GM12878 (cell line): ENCODE measurements around the gene HAGHL. TPM values are rescaled to one million over a fixed set of nuclear protein-coding genes. Genes with fewer than 3 reads are reported as not detected.

Experiments
- ATAC-seq: fragments of 200-7000 bp; cut with Tn5 transposase; 3 replicates; pipeline ENCODE4 v1.9.1; 2020; ENCODE audit warnings: mild to moderate bottlenecking, moderate library complexity
- BruUV-seq: library from RNA; stranded (reverse); fragments of 400-500 nt; replicated peaks from 2 replicates; lab custom pipeline; 2021; lab: Mats Ljungman, UMichigan
- CTCF ChIA-PET: fragments of 300-600 bp; sonication (Branson Sonifier 250); formaldehyde crosslinking; extraction: SDS; loops from one replicate; lab custom pipeline; 2021; ENCODE audit warnings: inconsistent platforms; lab: Yijun Ruan, JAX
- POLR2A ChIA-PET: fragments of 350-600 bp; formaldehyde crosslinking; extraction: SDS; loops from one replicate; lab custom pipeline; 2021; ENCODE audit warnings: inconsistent platforms; lab: Charles Lee
- RAD21 ChIA-PET: fragments of 300-600 bp; sonication (Branson Sonifier 250); formaldehyde crosslinking; loops from one replicate; lab custom pipeline; 2023; ENCODE audit warnings: antibody characterized with exemption; ENCODE audit not compliant: unreplicated experiment; lab: Charles Lee
- SMC1A ChIA-PET: fragments of 300-600 bp; sonication (Branson Sonifier 250); formaldehyde crosslinking; loops from one replicate; lab custom pipeline; 2023; ENCODE audit not compliant: unreplicated experiment, uncharacterized antibody; lab: Charles Lee
- DNase-seq: peaks from one replicate; pipeline ENCODE4 v3.0.0-alpha.2; 2011; ENCODE audit warnings: low read depth, low spot score
- FAIRE-seq: peaks from 3 replicates; lab custom pipeline; 2011; peaks lifted over from hg19 to GRCh38; lab: Jason Lieb, UNC
- H2AFZ ChIP-seq: 2 replicates; pipeline ENCODE4 v1.6.0; 2011; ENCODE audit warnings: low read depth, low read length, control low read depth; ENCODE audit not compliant: control insufficient read depth
- H3K27ac ChIP-seq: 2 replicates; pipeline ENCODE4 v1.5.1; 2011; ENCODE audit warnings: control low read depth; ENCODE audit not compliant: control insufficient read depth, insufficient read depth
- H3K27me3 ChIP-seq, 2 experiments: replicated peaks in 1 of 2; 2 replicates each; pipeline versions ENCODE4 v1.6.0 to v1.6.1; 2011; ENCODE audit warnings: low read length in 1 of 2; ENCODE audit not compliant: control insufficient read depth in 2 of 2, insufficient read depth in 2 of 2
- H3K36me3 ChIP-seq, 2 experiments: 2 replicates each; pipeline ENCODE4 v1.5.1; 2011; ENCODE audit warnings: low read length in 1 of 2; ENCODE audit not compliant: control insufficient read depth in 2 of 2, insufficient read depth in 2 of 2
- H3K4me1 ChIP-seq: 2 replicates; pipeline ENCODE4 v1.6.1; 2011; ENCODE audit warnings: mild to moderate bottlenecking, low read length, moderate library complexity, mixed read lengths; ENCODE audit not compliant: control insufficient read depth, insufficient read depth
- H3K4me2 ChIP-seq: 2 replicates; pipeline ENCODE4 v1.6.0; 2011; ENCODE audit warnings: control low read depth; ENCODE audit not compliant: control insufficient read depth, insufficient read depth
- H3K4me3 ChIP-seq: fragments of 200-600 bp; sonication (generic); 2 replicates; pipeline ENCODE4 v1.5.1; 2016
- H3K79me2 ChIP-seq: 2 replicates; pipeline ENCODE4 v1.6.0; 2011; ENCODE audit warnings: low read length; ENCODE audit not compliant: control insufficient read depth, insufficient read depth
- H3K9ac ChIP-seq: 2 replicates; pipeline ENCODE4 v1.8.0; 2011; ENCODE audit warnings: low read length, control low read depth, mixed read lengths; ENCODE audit not compliant: control insufficient read depth, insufficient read depth
- H3K9me3 ChIP-seq: replicated peaks from 3 replicates; pipeline ENCODE4 v1.5.1; 2011; ENCODE audit warnings: mild to moderate bottlenecking, low read length; ENCODE audit not compliant: control insufficient read depth, insufficient read depth
- H4K20me1 ChIP-seq: 2 replicates; pipeline ENCODE4 v1.6.0; 2011; ENCODE audit not compliant: control insufficient read depth, insufficient read depth
- CBX3 ChIP-seq: fragments of 200-600 bp; sonication (generic); IDR thresholded peaks from 2 replicates; pipeline ENCODE4 v1.6.1; 2016; ENCODE audit warnings: low read depth, borderline replicate concordance
- GATAD2B ChIP-seq: fragments of 450-650 bp; conservative IDR thresholded peaks from 2 replicates; pipeline ENCODE4 v1.6.1; 2017; ENCODE audit warnings: low read depth, mild to moderate bottlenecking, moderate library complexity
- KLF5 ChIP-seq: fragments of 450-650 bp; IDR thresholded peaks from 2 replicates; pipeline ENCODE4 v1.6.1; 2014; ENCODE audit warnings: mild to moderate bottlenecking; ENCODE audit not compliant: partially characterized antibody
- POU2F2 ChIP-seq: IDR thresholded peaks from 3 replicates; pipeline ENCODE4 v1.6.1; 2011; ENCODE audit warnings: low read depth, mild to moderate bottlenecking, low read length, borderline replicate concordance
- ZNF217 ChIP-seq: fragments of 450-650 bp; IDR thresholded peaks from 2 replicates; pipeline ENCODE4 v1.6.1; 2017; ENCODE audit warnings: antibody characterized with exemption, mild to moderate bottlenecking
- ZNF622 ChIP-seq: fragments of 450-650 bp; IDR thresholded peaks from 2 replicates; pipeline ENCODE4 v1.6.1; 2017; ENCODE audit warnings: mild to moderate bottlenecking, inconsistent platforms
- WGBS: methylation state at CpG from one replicate; pipeline ENCODE4 v1.1.6; 2016; ENCODE audit warnings: low lambda C conversion rate; ENCODE audit not compliant: insufficient replicate concordance, insufficient coverage; ENCODE audit errors: missing lambda C conversion rate; 5-methylcytosine and 5-hydroxymethylcytosine counted together
- in situ Hi-C: fragments of 300-500 bp; cut with MboI; formaldehyde crosslinking; loops from 9 replicates; pipeline ENCODE4 v1.14.3; 2018; ENCODE audit warnings: mixed read lengths
- intact Hi-C: fragments of 100-400 bp; cut with micrococcal nuclease; formaldehyde crosslinking; loops from one replicate; pipeline ENCODE4 v1.14.2; 2022; ENCODE audit not compliant: unreplicated experiment
- polyA plus RNA-seq, 11 experiments: library from polyadenylated mRNA; depleted of rRNA in 4 of 11; unstranded in 6 of 11; stranded (reverse) in 5 of 11; fragments of >200 nt; fragmentation: Nextera tagmentation in 4 of 11; fragmentation: Illumina TruSeq in 1 of 11; extraction: Ambion mirVana in 4 of 11; extraction: Trizol in 1 of 11; gene quantifications; 1 replicate in 1 of 11; 2 replicates in 10 of 11; pipeline versions ENCODE4 v1.2.1 to v1.2.3, GENCODE V29; 2011 to 2016; ENCODE audit warnings: inconsistent platforms in 2 of 11, missing spikeins in 2 of 11, low read depth in 1 of 11
- total RNA-seq, 4 experiments: library from RNA; depleted of rRNA in 3 of 4; stranded (reverse); fragments of >200 nt in 3 of 4; fragmentation: Illumina TruSeq in 1 of 4; extraction: Trizol in 1 of 4; gene quantifications; 2 replicates each; pipeline versions ENCODE4 v1.2.1 to v1.2.3, GENCODE V29; 2013 to 2021
- TF ChIP-seq, protein P1 (sequence below): fragments of 450-650 bp; IDR thresholded peaks from 2 replicates; pipeline ENCODE4 v1.6.1; 2017; ENCODE audit warnings: antibody characterized with exemption, mild to moderate bottlenecking, moderate library complexity
- TF ChIP-seq, protein P2 (sequence below): IDR thresholded peaks from 2 replicates; pipeline ENCODE4 v1.6.1; 2012; ENCODE audit warnings: low read depth, low read length, improper control_type of control experiment
- TF ChIP-seq, protein P3 (sequence below): fragments of 450-650 bp; conservative IDR thresholded peaks from 2 replicates; pipeline ENCODE4 v1.6.1; 2017; ENCODE audit warnings: mild to moderate bottlenecking, moderate library complexity
- TF ChIP-seq, protein P4 (sequence below): fragments of 450-650 bp; IDR thresholded peaks from 2 replicates; pipeline ENCODE4 v1.6.1; 2017; ENCODE audit warnings: low read depth, mild to moderate bottlenecking, moderate library complexity

The HAGHL gene
- total and polyA plus RNA-seq, 10 of the 15 experiments (the other 5 are each of a cell fraction or from before 2014, with no cell fraction given): 0.23 to 44.6 (median 16.4) TPM

DNA sequence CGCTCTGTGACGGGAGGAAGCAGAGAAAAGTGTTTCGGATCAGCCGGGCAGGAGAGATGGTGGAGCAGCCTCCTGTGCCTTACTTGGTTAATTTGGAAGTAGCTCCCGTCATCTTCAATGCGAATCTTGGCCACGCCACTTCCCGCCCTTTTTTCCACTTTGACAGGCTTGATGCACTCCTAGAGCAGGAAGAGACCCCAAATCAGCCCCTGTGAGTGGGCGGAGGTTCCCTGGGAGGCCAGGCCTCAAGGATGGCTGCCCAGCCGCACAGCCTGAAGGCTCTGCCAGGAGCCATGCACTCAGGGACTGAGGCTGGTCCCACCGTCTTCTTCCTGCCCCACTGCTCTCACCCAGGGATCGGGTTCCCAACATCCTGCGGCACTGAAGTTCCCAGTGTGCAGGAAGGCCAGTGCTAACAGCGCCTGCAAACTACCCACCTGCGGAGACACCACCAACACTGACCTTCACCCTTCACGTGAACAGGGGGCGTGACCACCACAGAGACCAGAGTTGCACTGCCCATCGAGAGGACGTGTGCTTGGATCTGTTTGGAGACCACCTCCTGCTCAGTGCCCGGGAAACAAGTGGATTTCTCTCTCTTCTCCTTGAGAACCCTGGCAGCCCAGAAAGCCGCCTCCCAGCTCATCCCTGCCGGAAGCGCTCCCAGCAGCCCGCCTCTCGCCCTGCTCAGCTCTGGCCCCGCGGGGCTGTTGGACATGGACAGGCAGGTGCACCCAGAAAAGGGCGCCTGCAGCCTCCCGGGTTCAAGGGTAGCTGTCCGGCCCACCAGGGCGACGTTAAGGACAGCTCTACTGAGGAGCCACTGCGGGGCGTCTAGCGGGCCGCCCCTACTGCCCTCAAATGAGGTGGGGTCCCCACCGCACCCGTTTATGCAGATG is 12.9 kb downstream of the HAGHL start:
- Histone ChIP-seq H3K9ac (peak overlapping the region; percentile 93), H3K9me3 (no peaks in the 10 kb centered on the region), H3K36me3 (peaks cover 2 to 6% of the 10 kb centered on the region in 2 experiments; a peak in 3 of 4 replicates), H2AFZ (peak overlapping the region; percentile 42; the same call in 1 of the 2 replicates), H3K27me3 (no peaks in the 10 kb centered on the region), H3K4me2 (peak overlapping the region; percentile 90), H4K20me1 (no peaks in the 10 kb centered on the region), H3K27ac (peak overlapping the region; percentile 76), H3K4me3 (peak overlapping the region; percentile 90), H3K79me2 (peaks cover 16% of the 10 kb centered on the region), H3K4me1 (peaks cover 39% of the 10 kb centered on the region)
- DNase-seq (no peak), FAIRE-seq (no peak), ATAC-seq (peak; percentile 6)
- WGBS: 47% methylated on average over 35 of the region's 38 CpGs
- POLR2A ChIA-PET: interaction anchor here (3.4 to 7.3 kb wide), 2 partner anchors 13 to 19 kb away, joined by 16 to 60 read pairs; partner anchors contain the start of genes ANTKMT, CCDC78 and HAGHL
- SMC1A ChIA-PET: no interaction called here
- CTCF ChIA-PET: interaction anchor here (0.8 to 2.2 kb wide), 7 partner anchors 15 to 45 kb away, joined by 3 to 10 read pairs (median 5); partner anchors contain the start of genes ANTKMT and METRN
- in situ Hi-C loops (loop anchor here (5.0 kb wide), 1 partner anchor 47 kb away; the partner anchor contains the start of genes CHTF18 and RPUSD1), intact Hi-C loops (loop anchor here (2.0 to 5.0 kb wide), 2 partner anchors 19 to 47 kb away; partner anchors contain the start of genes ANTKMT, CHTF18 and RPUSD1)
- BruUV-seq: TSS peak; percentile 75
- RAD21 ChIA-PET: interaction anchor here (0.6 kb wide), 1 partner anchor 28 kb away, joined by 3 read pairs; no protein-coding TSS in a partner anchor
- TF ChIP-seq, protein P1, sequence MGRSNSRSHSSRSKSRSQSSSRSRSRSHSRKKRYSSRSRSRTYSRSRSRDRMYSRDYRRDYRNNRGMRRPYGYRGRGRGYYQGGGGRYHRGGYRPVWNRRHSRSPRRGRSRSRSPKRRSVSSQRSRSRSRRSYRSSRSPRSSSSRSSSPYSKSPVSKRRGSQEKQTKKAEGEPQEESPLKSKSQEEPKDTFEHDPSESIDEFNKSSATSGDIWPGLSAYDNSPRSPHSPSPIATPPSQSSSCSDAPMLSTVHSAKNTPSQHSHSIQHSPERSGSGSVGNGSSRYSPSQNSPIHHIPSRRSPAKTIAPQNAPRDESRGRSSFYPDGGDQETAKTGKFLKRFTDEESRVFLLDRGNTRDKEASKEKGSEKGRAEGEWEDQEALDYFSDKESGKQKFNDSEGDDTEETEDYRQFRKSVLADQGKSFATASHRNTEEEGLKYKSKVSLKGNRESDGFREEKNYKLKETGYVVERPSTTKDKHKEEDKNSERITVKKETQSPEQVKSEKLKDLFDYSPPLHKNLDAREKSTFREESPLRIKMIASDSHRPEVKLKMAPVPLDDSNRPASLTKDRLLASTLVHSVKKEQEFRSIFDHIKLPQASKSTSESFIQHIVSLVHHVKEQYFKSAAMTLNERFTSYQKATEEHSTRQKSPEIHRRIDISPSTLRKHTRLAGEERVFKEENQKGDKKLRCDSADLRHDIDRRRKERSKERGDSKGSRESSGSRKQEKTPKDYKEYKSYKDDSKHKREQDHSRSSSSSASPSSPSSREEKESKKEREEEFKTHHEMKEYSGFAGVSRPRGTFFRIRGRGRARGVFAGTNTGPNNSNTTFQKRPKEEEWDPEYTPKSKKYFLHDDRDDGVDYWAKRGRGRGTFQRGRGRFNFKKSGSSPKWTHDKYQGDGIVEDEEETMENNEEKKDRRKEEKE: no peak
- TF ChIP-seq ZNF622 (no peak), CBX3 (no peak), POU2F2 (no peak), ZNF217 (no peak), GATAD2B (no peak), KLF5 (no peak)
- TF ChIP-seq, protein P2, sequence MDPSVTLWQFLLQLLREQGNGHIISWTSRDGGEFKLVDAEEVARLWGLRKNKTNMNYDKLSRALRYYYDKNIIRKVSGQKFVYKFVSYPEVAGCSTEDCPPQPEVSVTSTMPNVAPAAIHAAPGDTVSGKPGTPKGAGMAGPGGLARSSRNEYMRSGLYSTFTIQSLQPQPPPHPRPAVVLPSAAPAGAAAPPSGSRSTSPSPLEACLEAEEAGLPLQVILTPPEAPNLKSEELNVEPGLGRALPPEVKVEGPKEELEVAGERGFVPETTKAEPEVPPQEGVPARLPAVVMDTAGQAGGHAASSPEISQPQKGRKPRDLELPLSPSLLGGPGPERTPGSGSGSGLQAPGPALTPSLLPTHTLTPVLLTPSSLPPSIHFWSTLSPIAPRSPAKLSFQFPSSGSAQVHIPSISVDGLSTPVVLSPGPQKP: no peak
- TF ChIP-seq, protein P3, sequence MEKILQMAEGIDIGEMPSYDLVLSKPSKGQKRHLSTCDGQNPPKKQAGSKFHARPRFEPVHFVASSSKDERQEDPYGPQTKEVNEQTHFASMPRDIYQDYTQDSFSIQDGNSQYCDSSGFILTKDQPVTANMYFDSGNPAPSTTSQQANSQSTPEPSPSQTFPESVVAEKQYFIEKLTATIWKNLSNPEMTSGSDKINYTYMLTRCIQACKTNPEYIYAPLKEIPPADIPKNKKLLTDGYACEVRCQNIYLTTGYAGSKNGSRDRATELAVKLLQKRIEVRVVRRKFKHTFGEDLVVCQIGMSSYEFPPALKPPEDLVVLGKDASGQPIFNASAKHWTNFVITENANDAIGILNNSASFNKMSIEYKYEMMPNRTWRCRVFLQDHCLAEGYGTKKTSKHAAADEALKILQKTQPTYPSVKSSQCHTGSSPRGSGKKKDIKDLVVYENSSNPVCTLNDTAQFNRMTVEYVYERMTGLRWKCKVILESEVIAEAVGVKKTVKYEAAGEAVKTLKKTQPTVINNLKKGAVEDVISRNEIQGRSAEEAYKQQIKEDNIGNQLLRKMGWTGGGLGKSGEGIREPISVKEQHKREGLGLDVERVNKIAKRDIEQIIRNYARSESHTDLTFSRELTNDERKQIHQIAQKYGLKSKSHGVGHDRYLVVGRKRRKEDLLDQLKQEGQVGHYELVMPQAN: no peak
- TF ChIP-seq, protein P4, sequence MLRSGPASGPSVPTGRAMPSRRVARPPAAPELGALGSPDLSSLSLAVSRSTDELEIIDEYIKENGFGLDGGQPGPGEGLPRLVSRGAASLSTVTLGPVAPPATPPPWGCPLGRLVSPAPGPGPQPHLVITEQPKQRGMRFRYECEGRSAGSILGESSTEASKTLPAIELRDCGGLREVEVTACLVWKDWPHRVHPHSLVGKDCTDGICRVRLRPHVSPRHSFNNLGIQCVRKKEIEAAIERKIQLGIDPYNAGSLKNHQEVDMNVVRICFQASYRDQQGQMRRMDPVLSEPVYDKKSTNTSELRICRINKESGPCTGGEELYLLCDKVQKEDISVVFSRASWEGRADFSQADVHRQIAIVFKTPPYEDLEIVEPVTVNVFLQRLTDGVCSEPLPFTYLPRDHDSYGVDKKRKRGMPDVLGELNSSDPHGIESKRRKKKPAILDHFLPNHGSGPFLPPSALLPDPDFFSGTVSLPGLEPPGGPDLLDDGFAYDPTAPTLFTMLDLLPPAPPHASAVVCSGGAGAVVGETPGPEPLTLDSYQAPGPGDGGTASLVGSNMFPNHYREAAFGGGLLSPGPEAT: no peak
